Stimulated activated CD4-positive, alpha-beta T cell treated with anti-CD3 and anti-CD28 coated beads, Interleukin-2, amount 100 ng/mL, for 4 hours (primary cell): Measurements from ENCODE around the gene FARP1.

Experiments used
- DNase-seq: peaks from one replicate; pipeline ENCODE4 v3.0.0-alpha.2; 2020; ENCODE audit warnings: low read depth

The FARP1 gene

DNA sequence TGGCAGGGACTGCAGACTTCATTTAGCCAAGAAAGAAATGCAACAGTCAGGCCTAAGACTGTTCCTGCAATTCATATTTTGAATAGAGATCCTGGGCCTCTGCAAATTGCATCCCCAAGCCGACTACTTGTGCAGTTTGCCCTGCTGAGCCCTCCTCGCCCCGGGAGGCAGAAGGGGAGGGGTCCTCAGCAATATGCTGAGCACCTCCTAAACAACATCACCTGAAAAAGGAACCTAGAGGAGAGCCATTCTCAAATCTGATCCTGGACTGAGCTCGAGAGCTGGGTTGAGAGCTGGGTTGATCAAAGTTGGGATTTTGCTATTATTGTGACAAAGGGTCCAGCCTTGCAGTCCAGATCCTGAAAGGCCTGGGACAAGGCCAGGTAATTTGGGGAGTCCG lies 304.2 kb downstream of the FARP1 start:
- DNase-seq, result no peak

DNA sequence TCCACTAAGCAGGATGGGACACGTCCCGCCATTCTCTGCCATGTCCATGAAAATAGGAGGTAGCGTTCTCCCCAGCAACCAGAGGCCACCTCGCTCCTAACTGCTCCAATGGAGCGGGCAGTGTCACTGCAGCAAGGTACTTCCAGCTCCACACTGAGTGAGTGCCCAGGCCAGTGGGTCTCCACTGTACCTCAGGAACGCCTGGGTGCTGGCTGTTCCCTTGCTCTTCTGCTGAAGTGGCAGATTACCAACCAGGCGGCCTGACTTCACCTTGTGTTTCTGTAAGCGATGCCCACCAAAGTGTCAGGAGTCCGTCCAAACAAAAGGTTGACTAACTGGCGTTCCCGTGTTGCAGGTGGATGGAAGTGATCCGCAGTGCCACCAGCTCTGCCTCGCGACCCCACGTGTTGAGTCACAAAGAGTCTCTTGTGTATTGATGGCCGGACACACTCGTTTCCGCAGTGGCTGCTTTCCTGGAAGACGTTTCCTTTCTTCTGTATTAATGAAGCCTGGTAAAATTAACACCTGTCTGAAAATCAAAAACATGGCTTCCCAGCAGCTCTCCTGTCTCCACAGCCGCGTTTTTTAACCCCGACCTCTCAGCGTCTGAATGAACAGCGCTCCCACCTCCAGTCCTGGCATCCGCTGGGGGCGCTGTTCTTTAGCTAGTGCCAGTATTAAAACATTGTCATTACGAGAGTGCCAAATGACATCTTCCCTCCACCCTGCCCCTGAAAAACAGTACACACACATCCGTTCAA lies 305.2 kb downstream of the FARP1 start:
- DNase-seq, result no peak

DNA sequence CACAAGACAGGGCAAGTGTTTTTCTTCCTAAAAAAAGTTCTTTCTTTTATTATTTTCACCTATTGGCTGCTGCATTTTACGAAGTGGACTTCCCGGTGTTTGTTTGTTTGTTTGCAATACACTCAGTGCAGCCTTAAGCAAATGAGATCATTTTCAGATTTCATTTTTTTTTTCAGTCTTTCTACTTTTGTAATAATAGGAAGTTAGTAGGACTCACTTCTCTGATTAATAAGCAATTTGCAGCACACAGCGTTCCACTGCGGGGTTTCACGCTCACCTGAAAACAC lies 305.7 kb downstream of the FARP1 start:
- DNase-seq, result no peak

DNA sequence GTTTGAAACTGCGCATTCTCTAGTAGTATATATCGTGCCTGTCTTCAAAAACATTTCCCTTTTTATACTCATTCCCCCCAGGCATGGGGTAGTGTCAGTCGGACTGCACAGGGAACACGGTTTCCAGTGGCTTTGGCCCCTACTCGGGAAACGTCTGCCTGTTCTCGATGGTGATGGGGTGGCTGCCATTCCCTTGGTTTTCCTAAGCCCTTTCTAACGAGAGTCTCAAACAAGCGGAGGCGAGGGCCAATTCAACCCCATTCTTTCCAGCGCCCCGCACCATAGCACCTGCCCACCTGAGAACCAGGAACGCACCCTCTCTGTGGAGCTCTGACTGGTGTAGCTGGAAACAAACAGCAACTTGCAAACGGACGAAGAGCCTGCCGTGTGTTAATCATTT lies 306.4 kb downstream of the FARP1 start:
- no peak for DNase-seq

DNA sequence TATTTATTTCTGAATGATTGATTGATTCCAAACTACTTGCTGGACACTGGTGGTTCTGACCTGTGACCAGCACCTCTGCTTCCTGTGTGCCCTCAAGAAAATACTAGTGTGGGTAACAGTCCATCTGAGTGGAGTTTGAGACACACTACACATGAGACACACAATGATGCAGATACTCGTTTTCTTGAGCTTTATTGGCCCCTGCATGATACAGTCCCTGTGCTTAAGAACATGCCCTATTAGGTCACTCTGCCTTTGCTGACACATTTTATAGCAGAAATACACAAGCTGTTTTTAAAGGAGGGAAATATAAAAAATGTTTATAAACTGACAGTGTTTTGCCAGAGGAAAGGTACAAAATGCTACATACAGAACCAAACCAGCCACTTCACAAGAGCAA lies 307.1 kb downstream of the FARP1 start:
- no peak for DNase-seq

DNA sequence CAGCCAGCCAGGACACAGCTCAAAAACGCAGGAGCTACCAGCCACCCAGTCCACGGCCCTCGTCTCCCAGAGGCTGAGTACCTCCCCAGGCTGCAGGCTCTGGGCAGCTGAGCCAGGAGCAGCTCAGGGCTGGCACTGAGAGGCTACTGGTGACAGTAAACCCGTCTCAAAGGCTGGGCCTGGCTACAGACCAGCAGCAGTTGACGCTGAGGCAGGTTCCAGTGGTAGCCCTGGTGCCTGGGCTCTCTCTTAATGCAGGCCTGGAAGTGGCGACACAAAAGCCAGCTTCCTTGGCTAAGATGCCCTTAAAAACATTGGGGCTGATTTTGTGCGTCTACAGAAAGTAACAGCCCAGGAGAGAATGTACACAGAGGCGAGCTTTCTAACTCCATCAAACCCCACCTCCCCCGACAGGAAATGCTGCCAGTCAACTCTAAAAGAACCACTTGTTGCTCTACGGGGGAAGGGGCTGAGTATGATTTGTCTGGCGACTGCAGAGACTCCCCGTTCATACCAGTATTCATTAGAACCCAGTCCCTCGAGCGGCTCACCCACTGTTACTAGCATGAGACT lies 307.7 kb downstream of the FARP1 start:
- no peak for DNase-seq

DNA sequence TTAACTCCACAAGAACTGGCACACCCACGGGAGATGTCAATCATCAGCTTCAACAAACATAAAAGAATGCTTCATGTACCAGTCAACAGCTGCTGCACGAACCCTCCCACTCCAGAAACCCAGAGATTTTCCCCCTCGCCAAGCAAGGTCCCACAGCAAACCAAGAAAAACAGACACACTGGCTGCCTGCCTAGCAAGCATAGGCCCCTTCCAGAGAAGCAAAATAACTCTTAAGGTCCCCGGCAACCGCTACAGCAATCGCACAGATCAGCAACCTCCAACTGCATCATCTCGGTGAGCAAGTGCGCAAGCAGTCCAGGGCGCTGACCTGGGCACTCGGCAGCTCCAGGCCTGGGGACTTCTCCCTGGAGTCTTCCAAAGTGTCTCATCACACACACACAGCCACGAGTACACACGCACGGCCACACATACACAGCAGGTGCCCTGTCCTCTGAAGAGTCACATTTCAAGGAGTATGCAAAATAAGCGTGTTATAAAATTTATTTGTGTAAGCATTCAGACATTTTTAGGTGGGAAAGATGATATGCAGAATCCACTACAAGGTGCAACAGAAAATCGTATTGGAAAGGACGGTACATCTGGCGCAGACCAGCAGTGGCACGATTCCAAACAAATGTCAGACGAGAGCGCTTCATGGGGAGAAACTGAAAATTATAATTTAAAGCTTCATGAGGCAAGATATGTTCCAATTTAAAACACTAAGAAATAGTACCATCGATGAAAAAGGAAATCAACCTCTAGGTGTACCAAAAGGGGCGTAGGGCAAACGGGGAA lies 309.0 kb downstream of the FARP1 start:
- DNase-seq, result no peak

DNA sequence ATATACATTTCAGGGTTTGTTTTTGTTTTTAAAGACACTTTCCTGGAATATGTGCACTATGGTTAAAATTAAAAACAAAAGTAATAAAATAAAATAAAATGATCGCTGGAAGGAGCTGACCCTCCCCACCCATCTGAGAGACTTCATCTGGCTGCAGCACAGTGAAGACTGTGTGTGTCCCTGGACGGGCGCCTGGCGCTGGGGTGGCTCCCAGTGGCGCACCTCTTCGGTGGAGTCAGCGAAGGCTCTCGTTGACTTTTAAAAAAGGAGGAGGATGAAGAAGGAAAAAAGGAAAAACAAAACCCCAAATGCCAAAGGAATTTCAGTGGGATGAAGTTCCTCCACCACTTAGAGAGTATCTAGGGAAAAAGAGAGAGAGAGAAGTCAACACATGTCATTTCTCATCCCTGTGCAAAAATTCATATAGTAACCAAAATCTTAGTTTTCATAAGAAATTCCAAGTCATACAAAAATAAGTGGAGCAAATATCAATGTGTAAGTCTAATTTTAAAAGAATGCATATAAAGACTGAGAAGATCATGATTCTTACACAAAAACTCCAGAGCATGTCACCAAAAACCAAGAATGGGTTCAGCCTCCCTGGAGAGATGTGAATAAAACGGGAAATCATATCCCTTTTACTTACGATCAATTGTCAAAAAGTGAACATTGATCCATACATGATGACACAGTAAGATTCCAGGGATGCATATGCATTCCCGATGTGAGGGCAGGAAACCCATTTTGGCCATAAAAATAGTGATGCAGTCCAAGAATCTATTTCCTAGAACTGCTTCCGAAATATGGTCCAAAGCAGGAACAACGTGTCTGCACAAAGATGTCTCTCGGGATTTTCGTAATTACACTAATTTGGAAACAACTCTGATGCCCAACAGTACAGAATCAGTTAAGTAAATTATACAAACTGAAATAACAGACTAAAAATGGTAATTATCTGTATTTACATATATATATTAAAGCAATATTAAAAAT lies 310.3 kb downstream of the FARP1 start:
- DNase-seq, result no peak

DNA sequence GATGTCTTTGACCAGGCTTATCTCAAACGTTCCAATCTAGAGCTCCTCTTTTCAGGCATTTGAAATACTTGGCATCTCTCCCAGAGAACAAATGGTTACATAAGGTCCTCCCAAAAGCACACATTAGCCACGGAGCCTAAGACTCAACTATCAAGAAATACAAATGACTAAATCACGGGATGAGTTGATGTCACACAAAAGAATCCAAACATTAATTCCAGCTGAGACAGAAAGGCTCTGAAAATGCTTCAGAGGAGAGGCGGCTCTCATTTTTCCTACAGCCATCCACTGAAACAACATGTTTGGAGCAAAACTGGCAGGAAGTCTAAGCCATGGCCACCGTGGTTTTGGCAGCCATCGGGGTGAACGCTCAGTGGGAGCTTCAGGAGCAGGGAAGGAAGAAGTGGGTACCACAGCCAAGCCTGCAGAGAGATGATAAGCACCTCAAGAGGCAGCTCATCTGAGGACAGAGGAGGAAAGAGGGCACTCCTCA lies 311.5 kb downstream of the FARP1 start:
- no peak for DNase-seq

DNA sequence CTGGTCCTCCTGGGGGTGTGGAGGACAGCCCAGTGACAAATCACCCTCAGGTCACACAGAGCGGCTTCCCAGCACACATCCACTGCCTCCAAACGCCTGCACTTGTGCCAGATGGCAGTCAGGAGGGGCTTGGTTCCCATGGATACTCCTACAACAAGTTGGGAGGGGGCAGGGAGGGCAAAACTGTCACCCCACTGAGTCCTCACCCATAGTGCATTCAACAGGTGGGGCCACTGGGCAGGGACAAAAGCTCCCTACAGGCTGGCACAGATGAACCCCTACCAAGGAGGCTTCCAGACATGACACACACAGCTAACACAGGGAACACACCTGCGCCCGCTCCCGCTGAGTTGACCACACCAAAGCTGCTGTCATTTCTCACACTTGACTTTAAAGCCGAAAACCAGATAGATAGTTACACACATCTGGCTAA lies 313.5 kb downstream of the FARP1 start:
- DNase-seq, result no peak

DNA sequence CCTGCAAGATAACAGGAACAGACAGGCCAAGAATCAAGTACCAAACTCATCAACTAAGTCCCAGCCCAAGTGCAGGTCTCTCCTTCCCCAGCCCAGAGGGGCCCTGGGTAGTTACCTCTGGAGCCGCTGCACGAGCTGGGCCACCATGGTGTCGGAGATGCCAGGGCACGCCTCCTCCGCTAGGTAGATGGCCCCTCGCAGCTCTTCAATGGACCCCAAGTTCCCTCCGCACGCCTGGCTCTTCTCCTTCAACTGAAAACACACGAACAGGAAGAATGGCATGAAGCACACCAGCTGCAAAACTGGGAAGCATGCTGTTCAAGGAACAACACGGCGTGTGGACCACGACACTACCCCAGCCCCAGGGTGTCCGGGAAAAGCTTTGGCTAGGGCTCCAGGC lies 314.2 kb downstream of the FARP1 start:
- no peak for DNase-seq

DNA sequence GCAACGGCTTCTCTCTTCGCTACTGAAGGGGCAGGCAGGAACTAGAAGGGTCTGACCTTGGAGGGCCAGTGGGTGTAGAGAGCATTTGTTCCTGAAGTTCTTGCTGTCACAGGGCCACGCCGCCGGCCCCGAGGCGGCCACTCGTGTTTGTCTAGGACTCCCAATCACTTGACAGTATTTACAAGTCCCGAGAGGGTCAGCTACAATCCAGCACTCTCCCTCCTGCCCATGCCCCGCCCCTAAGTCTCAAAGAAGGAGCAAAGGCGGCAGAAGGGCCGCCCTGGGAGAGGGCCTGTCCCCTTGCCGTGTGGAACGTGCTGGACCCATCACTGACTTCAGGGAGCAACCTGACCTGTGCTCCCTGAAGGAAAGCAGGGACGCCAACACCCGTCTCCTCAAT lies 315.5 kb downstream of the FARP1 start:
- DNase-seq, result no peak

DNA sequence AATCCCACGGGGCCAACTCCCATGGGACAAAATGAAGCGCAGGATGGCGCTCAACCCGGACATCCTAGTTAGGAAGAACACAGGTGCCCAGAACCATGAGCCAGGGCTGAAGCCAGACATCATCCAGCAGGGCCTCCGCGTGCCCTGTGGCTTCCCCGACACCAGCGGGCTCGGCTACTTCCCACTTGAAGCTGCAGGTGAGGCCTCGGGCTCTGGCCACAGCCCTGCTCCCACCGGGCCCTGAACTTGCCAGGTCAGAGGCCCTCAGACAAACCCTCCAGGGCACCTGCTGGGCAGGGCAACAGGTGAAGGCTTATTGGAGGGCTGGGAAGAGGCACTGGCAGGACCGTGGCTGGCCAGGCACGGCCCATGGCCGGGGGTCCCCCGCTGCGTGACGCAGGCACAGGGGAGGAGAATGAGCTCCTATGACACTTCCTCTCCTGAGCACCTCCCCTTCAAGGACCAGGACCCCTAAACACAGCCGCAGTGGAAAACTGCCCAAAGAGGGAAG lies 316.3 kb downstream of the FARP1 start:
- DNase-seq, result no peak

DNA sequence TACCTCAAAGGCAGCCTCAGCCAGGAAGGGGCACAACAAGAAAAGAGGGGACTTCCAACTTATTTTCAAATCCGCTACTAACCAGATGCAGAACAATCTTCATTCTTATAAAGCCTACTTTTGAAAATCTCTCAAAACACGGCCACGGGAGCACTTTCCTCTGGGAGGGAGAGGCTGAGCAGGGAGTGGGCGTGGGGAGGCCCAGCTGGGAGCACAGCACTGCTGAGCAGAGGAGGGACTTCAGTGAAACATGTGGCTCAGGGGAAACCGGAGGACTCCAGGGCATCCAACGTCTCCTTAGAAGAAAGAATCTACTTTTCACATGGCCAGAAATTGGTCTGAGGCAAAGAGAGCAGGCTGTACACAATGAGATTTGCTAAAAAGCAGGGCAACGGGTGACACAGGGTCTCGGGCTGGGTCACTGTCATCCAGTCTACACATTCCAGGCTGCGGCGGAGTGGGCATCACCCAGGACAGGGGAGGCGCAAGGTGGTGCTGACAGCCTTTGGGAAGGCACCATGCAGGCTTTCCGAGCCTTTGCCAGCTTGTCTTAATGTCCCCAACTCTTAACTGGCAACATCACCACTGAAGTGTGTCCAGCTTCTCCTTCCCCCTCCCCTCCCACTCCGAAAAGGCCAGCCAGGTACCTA lies 317.0 kb downstream of the FARP1 start:
- no peak for DNase-seq

DNA sequence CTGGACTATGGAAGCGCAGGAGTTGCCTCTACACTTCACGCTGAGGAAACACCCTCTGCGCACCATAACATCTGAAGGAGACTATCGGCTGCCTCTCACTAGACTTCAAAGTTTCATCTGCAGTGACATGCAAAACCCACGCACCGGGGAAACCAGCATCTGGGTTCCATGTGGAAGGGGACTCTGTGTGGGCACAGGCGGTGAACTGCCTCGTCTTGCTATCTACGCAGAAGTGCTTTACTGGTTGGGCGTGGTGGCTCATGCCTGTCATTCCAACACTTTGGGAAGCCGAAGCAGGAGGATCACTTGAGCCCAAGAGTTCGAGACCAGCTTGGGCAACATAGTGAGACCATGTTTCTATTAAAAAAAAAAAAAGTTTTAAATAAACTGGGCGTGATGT lies 317.6 kb downstream of the FARP1 start:
- no peak for DNase-seq

DNA sequence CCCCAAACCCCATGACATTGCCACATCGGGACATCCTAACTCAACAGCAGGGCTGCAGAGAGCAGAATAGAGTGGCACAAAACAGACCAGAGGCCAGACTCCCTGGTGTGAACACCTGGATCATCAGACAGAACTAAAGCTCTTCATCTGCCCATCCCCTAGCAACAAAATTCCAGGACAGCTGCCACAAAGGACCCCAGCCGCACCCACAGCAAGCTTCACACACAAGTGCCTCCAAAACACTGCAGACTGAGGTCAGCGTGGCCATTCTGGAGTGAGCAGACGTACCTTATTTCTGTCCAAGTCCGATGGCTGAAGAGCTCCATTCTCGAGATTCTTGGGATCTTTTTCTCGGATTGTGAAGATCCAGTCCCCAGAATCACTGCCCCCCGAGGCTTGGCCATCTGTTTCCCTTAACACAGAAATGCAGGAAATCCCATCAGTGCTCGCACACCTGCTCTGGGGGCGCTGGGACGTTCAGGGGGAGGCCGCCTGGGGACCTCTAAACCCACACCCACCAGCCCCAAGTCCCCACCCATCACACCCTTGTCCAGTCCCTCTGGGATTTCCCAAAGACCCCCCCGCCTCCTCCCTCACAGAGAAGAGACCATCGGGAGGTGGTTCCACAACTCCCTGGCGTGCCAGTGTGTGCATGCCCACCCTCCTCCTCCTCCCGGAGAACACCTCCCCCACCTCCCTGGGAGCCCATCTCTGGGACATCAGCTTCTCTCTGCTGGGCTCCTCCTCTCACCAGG lies 318.8 kb downstream of the FARP1 start:
- no peak for DNase-seq

DNA sequence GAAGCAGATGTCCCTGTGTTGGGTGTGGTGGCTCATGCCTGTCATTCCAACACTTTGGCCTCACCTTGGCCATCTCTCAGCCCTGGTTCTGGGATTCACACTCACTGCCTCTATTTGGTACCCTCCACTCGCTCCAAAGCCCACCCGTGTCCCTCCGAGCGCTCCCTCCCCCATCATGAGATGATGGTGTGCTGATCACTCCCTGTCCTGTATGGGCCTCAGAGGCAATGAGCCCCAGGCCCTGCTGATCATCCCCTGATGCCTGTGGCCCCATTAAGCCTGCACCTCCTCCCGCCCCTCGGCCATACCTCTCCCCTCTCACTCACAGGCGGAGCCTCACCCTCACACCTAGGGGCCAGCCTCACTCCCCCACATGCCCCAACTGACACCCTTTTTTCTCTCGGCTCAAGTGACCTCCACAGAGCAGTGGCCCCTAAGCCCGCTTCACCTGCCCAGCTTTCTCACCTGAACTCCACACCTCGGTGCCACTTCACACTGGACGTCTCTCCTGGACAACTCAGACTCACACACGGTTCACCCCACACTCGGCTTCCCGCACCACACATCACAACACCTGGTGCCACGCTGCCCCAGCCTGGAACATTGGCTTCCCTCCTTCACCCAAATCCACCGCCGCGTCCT lies 319.5 kb downstream of the FARP1 start:
- DNase-seq, result no peak

DNA sequence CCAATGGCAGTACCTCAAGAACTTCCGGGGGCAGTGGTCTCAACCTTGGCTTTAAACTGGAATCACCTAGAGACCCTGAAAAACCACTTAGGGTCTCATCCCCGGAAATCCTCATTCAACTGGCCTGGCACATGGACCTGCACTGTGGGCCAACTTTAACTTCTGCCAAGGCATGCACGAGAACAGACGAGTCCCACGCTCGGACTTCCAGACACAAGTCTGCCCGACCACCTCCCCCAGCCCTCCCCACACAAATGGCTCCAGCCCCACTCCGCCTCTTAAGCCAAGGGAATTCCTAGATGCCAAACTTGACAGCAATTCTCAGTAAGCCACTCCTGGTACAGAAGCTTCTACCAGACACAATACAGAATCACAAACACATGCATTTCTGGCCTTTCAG lies 320.1 kb downstream of the FARP1 start:
- DNase-seq, result no peak

DNA sequence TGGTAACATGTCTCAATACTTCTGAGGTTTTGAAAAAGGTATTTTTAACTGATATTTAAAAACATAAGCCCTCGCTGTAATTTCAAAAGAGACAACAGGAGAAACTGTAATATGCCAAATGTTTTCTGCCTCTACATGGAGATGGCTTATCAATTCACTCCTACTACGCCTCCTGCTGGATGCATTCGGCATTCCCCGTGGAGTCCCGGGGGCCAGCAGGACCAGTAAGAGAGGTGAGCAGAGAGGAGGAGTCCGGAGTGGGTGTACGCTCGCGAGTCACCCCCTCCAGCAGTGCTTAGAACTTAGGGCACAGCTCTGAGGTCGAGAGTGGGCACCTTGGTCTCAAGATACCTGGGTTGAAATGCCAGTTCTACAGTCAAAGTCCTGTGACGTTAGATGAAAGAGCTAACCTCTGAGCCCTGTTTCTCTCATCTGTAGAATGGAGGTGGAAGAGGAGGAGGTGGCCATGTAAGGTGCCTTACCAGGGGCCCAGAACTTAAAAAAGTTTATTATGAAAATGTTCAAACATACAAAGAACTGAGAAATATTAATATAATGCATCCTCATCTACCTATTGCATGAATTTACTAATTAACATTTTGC lies 323.8 kb downstream of the FARP1 start:
- DNase-seq, result peak; percentile 42
